Right atrium auricular region (tissue), 2 donors: Measurements from ENCODE around the gene MAGEB4. TPM values are rescaled to one million over a fixed set of nuclear protein-coding genes. Genes with fewer than 3 reads are reported as not detected.
"Not testable (repeated sequence)": the region's sequence is repeated elsewhere in the genome, so short reads cannot be mapped to it uniquely, and the experiment has no call there.

Experiments used
- DNase-seq: peaks from one replicate; pipeline ENCODE4 v3.0.0-alpha.2; 2019; ENCODE audit warnings: low spot score
- H3K27ac ChIP-seq, 2 donors: fragments of 200-600 bp; sonication (generic); 1 replicate in 1 of 2; 2 replicates in 1 of 2; pipeline ENCODE4 v1.5.1; 2016 to 2019
- H3K27me3 ChIP-seq, 2 donors: fragments of 200-600 bp; sonication (generic); one replicate each; pipeline versions ENCODE4 v1.5.1 to v1.6.0; 2017 to 2019
- H3K36me3 ChIP-seq: fragments of 200-600 bp; sonication (generic); one replicate; pipeline ENCODE4 v1.5.1; 2016
- H3K4me1 ChIP-seq, 2 donors: fragments of 200-600 bp; sonication (generic); one replicate each; pipeline versions ENCODE4 v1.5.1 to v1.6.0; 2017 to 2019
- H3K4me3 ChIP-seq, 2 donors: fragments of 200-600 bp; sonication (generic); 1 replicate in 1 of 2; 2 replicates in 1 of 2; pipeline ENCODE4 v1.5.1; 2017 to 2019; ENCODE audit warnings: mild to moderate bottlenecking in 1 of 2, moderate library complexity in 1 of 2
- H3K9me3 ChIP-seq, 2 donors: fragments of 200-600 bp; sonication (generic); one replicate each; pipeline ENCODE4 v1.5.1; 2019
- total RNA-seq, 2 donors: library from RNA; depleted of rRNA; stranded (reverse); fragments of >200 nt; gene quantifications; one replicate each; pipeline ENCODE4 v1.1.0, GENCODE V29; 2016
- TF ChIP-seq, protein P1 (sequence below), 2 donors: fragments of 200-600 bp; sonication (generic); IDR thresholded peaks; one replicate each; pipeline ENCODE4 v1.5.1; 2019; ENCODE audit warnings: antibody characterized with exemption in 2 of 2

The MAGEB4 gene, protein sequence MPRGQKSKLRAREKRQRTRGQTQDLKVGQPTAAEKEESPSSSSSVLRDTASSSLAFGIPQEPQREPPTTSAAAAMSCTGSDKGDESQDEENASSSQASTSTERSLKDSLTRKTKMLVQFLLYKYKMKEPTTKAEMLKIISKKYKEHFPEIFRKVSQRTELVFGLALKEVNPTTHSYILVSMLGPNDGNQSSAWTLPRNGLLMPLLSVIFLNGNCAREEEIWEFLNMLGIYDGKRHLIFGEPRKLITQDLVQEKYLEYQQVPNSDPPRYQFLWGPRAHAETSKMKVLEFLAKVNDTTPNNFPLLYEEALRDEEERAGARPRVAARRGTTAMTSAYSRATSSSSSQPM
- not detected for total RNA-seq

DNA sequence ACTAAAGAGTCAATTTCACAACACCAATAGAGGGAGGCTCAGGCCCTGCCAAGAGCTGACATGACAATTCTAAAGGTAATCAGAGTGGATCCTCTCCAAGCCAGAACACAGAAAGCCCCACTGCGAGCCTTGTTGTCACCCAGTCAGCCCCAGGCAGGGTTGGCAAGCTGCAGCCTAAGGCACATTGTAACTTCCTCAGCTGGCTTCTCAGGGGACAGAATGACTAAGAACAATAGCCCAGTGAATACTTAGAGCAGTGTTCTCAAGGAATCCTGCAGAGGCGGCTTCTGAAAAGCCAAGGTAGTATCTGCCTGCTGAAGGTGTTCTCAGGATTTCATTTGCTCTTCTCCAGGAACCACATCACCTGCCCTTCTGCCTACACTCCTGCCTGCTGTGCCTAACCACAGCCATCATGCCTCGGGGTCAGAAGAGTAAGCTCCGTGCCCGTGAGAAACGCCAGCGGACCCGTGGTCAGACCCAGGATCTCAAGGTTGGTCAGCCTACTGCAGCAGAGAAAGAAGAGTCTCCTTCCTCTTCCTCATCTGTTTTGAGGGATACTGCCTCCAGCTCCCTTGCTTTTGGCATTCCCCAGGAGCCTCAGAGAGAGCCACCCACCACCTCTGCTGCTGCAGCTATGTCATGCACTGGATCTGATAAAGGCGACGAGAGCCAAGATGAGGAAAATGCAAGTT is at the start of gene MAGEB4:
MAGEB4 (plus strand) TSS at position 277 of the 692 bp plus-strand sequence; CDS start at position 413, 136 bp downstream.
- no peak for DNase-seq
- TF ChIP-seq, protein P1, sequence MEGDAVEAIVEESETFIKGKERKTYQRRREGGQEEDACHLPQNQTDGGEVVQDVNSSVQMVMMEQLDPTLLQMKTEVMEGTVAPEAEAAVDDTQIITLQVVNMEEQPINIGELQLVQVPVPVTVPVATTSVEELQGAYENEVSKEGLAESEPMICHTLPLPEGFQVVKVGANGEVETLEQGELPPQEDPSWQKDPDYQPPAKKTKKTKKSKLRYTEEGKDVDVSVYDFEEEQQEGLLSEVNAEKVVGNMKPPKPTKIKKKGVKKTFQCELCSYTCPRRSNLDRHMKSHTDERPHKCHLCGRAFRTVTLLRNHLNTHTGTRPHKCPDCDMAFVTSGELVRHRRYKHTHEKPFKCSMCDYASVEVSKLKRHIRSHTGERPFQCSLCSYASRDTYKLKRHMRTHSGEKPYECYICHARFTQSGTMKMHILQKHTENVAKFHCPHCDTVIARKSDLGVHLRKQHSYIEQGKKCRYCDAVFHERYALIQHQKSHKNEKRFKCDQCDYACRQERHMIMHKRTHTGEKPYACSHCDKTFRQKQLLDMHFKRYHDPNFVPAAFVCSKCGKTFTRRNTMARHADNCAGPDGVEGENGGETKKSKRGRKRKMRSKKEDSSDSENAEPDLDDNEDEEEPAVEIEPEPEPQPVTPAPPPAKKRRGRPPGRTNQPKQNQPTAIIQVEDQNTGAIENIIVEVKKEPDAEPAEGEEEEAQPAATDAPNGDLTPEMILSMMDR (IDR thresholded peaks at IDR 0.05): no peak

DNA sequence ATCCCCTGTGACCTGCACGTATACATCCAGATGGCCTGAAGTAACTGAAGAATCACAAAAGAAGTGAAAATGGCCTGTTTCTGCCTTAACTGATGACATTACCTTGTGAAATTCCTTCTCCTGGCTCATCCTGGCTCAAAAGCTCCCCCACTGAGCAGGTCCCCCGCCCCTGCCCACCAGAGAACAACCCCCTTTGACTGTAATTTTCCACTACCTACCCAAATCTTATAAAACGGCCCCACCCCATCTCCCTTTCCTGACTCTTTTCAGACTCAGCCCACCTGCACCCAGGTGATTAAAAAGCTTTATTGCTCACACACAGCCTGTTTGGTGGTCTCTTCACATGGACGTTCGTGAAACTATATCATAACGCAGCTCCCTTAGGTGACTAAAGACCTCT is 47.9 kb upstream of the MAGEB4 start:
- not testable (repeated sequence) for DNase-seq, H3K27ac ChIP-seq, H3K4me3 ChIP-seq, H3K27me3 ChIP-seq, H3K4me1 ChIP-seq, H3K36me3 ChIP-seq, H3K9me3 ChIP-seq

More for the DNA sequence above, at the start of gene MAGEB4:
- Histone ChIP-seq H3K4me1 (no peaks in the 10 kb centered on the region), H3K27ac (no peak within 1 kb of the TSS), H3K36me3 (no peaks in the 10 kb centered on the region), H3K9me3 (no peaks in the 10 kb centered on the region), H3K27me3 (no peaks in the 10 kb centered on the region), H3K4me3 (no peak within 1 kb of the TSS)

DNA sequence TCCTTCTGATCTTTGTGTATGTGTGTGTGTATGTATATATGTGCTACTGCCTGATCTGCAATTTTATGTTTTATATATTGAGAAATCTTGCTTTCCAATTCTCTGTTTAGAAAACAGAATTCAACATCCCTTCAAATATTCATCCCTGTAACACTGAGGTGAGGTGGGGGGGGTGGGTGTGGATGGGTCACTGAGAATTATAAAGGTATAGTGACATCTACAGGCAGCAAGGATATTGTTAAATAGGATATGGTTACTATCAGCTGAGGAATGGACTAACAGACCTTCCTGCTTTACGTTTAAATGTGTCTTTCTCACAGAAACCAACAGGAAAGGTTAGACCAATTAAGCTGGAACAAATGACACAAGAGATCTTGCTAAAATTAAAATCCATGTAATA is 45.5 kb upstream of the MAGEB4 start:
- Histone ChIP-seq H3K36me3 (no peaks in the 10 kb centered on the region), H3K27me3 (no peaks in the 10 kb centered on the region), H3K4me3 (no peak overlapping the region), H3K27ac (no peak overlapping the region), H3K4me1 (no peaks in the 10 kb centered on the region), H3K9me3 (no peaks in the 10 kb centered on the region)
- DNase-seq: no peak
- TF ChIP-seq, protein P1 (IDR thresholded peaks at IDR 0.05): no peak

DNA sequence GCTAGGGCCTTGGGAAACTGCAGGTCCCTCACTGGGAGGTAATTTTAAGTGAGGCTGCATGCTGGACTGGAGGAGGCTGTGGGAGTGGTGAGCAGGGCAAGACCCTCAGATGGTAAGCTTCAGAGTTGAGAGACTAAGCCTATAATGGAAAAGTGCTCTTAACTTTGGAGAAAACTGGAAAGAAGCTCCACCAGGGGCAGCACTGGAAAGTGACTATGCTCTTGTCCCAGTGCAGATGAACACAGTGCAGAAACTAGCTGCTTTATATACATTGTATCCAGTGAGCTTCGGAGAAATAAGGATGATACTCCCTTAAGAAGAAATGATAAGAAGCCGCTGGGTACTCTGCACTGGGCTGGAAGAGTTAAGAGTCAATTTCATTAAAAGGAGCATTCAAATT is 29.6 kb upstream of the MAGEB4 start:
- H3K4me1 ChIP-seq: no peaks in the 10 kb centered on the region
- H3K4me3 ChIP-seq: no peak overlapping the region
- no peaks in the 10 kb centered on the region for H3K9me3 ChIP-seq
- H3K27ac ChIP-seq: no peak overlapping the region
- H3K27me3 ChIP-seq: no peaks in the 10 kb centered on the region
- TF ChIP-seq, protein P1 (IDR thresholded peaks at IDR 0.05): no peak
- no peak for DNase-seq
- H3K36me3 ChIP-seq: no peaks in the 10 kb centered on the region

DNA sequence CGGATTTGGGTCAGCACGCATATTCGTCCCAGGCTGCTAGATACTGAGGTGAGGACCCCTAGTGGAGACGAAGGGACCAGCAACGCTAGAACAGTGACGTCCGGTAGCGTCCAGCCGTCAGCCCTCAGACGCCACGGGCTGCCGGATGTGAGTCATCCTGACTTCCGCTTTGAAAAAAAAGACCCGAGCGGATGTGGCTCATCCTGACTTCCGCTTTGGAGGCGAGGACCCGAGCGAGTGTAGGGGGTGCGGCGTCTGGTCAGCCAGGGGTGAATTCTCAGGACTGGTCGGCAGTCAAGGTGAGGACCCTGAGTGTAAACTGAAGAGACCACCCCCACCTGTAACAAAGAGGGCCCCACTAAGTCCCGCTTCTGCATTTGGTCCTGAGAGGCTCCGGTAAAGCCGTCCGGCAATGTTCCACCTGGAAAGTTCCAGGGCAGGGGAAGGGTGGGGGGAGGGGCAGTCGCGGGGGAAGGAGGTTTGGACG is 26.4 kb upstream of the MAGEB4 start, which contains the start of gene MAGEB2:
MAGEB2 (plus strand) TSS at position 207 of the 487 bp plus-strand sequence. CDS start 3,018 bp downstream, outside the sequence.
- no peak within 1 kb of the TSS for H3K27ac ChIP-seq
- H3K4me3 ChIP-seq: no peak within 1 kb of the TSS
- no peaks in the 10 kb centered on the region for H3K36me3 ChIP-seq
- TF ChIP-seq, protein P1 (IDR thresholded peaks at IDR 0.05): no peak
- no peaks in the 10 kb centered on the region for H3K9me3 ChIP-seq
- no peaks in the 10 kb centered on the region for H3K27me3 ChIP-seq
- H3K4me1 ChIP-seq: no peaks in the 10 kb centered on the region
- DNase-seq: no peak

DNA sequence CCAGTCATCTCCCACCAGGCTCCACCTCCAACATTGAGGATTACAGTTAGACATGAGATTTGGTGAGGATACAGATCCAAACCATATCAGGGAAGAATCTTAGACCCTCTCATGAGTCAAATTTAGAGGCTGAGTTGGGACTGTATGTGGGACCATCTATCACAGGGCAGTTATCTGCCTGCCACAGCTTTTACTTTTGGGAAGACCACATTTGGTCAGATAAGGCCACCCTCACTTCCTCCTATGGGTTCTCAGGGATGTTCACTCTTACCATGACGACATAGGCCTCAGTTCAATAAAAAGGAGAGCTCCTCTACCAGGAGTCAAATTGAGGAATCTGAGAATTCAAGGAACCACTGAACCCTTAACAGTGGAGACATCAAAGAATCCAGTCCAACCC is 24.3 kb upstream of the MAGEB4 start:
- Histone ChIP-seq H3K27me3 (no peaks in the 10 kb centered on the region), H3K36me3 (no peaks in the 10 kb centered on the region), H3K4me3 (no peak overlapping the region), H3K9me3 (no peaks in the 10 kb centered on the region), H3K4me1 (no peaks in the 10 kb centered on the region), H3K27ac (no peak overlapping the region)
- TF ChIP-seq, protein P1 (IDR thresholded peaks at IDR 0.05): no peak
- DNase-seq: no peak
